AG04449 (cell line): ENCODE data around the gene TMEM163.

Experiments
- CTCF ChIA-PET: fragments of 350-600 bp; formaldehyde crosslinking; extraction: SDS; loops from one replicate; lab custom pipeline; 2021; ENCODE audit warnings: antibody characterized with exemption; lab: Yijun Ruan, JAX
- POLR2A ChIA-PET: fragments of 400-600, 350-600 bp; formaldehyde crosslinking; extraction: SDS; loops from one replicate; lab custom pipeline; 2020; ENCODE audit warnings: antibody characterized with exemption, inconsistent platforms; lab: Yijun Ruan, JAX
- DNase-seq: peaks from one replicate; pipeline ENCODE4 v3.0.0-alpha.2; 2010; ENCODE audit warnings: low read depth, low spot score
- H3K4me3 ChIP-seq: 2 replicates; pipeline ENCODE4 v1.5.1; 2011; ENCODE audit warnings: low read depth, mild to moderate bottlenecking, control low read depth, low read length
- TF ChIP-seq, protein P1 (sequence below): IDR thresholded peaks from one replicate; pipeline ENCODE4 v1.5.1; 2011; ENCODE audit warnings: mild to moderate bottlenecking, moderate library complexity, low read length, control low read depth, inconsistent platforms; ENCODE audit not compliant: insufficient read depth; ENCODE audit errors: missing control alignments

TMEM163 gene

DNA sequence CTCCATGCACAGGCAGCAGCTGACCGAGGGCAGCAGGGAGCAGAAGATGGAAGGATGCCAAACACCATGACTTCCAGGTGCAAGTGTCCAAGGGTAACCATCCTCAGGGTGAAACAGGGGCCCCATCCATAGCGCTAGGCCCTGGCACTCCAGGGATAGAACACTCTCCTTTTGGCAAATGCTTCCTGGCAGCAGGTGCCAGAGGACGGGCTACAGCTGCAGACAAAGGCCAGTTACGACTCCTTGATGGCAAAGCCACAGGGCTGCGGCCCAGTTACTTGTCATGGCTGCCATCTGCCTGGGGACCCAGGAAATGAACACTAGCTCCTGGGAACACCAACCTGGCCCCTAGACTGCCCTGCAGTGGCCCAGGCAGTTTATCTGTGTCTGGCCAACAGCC lies 178.8 kb downstream of the TMEM163 start:
- no peak overlapping the region for H3K4me3 ChIP-seq
- TF ChIP-seq, protein P1, sequence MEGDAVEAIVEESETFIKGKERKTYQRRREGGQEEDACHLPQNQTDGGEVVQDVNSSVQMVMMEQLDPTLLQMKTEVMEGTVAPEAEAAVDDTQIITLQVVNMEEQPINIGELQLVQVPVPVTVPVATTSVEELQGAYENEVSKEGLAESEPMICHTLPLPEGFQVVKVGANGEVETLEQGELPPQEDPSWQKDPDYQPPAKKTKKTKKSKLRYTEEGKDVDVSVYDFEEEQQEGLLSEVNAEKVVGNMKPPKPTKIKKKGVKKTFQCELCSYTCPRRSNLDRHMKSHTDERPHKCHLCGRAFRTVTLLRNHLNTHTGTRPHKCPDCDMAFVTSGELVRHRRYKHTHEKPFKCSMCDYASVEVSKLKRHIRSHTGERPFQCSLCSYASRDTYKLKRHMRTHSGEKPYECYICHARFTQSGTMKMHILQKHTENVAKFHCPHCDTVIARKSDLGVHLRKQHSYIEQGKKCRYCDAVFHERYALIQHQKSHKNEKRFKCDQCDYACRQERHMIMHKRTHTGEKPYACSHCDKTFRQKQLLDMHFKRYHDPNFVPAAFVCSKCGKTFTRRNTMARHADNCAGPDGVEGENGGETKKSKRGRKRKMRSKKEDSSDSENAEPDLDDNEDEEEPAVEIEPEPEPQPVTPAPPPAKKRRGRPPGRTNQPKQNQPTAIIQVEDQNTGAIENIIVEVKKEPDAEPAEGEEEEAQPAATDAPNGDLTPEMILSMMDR, result no peak
- DNase-seq, result no peak
- POLR2A ChIA-PET, result no interaction called here
- CTCF ChIA-PET, result no interaction called here

DNA sequence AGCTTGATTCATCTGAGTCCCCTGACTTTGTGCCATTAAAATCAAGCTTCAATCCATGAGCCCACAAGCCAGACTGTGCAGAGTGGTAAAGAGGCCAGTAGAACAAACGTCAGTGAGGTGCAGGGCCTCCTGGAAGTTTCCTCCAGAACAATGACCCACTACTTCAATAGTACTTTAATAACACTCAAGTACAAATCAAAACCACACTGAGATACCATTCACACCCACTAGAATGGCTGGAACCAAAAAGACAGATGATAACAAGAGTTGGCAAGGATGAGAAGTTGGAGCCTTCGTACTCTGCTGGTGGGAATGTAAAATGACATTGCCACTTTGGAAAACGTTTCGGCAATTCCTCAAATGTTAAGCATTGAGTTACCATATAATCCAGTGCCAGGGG lies 181.1 kb downstream of the TMEM163 start:
- DNase-seq, result no peak
- ChIA-PET POLR2A (no interaction called here), CTCF (no interaction called here)
- TF ChIP-seq, protein P1, result no peak
- H3K4me3 ChIP-seq, result no peak overlapping the region

GRCh38 chr2:134537121-134537520 lies 181.7 kb downstream of the TMEM163 start:
- H3K4me3 ChIP-seq, result no peak overlapping the region
- TF ChIP-seq, protein P1, result no peak
- ChIA-PET POLR2A (no interaction called here), CTCF (no interaction called here)
- DNase-seq, result no peak

GRCh38 chr2:134536296-134536695 lies 182.5 kb downstream of the TMEM163 start:
- DNase-seq, result no peak
- POLR2A ChIA-PET, result no interaction called here
- TF ChIP-seq, protein P1, result no peak
- CTCF ChIA-PET, result no interaction called here
- H3K4me3 ChIP-seq, result no peak overlapping the region

GRCh38 chr2:134532537-134532936 lies 186.3 kb downstream of the TMEM163 start:
- CTCF ChIA-PET, result no interaction called here
- TF ChIP-seq, protein P1, result no peak
- POLR2A ChIA-PET, result no interaction called here
- DNase-seq, result no peak
- no peak overlapping the region for H3K4me3 ChIP-seq

DNA sequence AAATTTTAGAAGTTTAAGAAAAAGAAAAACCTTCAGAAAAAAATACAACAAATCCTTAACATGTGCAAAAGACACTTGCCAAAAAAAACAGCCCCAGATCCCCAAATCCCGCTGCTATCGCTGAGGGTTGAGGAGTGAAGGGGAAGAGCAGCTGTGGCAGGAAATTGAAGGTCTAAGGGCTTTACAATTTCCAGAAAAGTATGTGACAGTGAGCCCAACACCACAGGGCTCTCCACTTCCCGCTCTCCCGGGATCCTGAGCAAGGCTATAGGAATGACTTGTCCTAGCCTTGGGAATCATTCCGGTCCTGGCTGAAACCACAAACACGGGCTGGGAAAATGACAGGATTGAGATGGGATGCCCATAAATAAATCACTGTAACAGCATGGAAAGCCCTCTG lies 191.4 kb downstream of the TMEM163 start:
- ChIA-PET POLR2A (no interaction called here), CTCF (no interaction called here)
- DNase-seq, result no peak
- H3K4me3 ChIP-seq, result no peak overlapping the region
- TF ChIP-seq, protein P1, result no peak
